ENCODE results near the gene DNAJC2. TPM values are rescaled to one million over a fixed set of nuclear protein-coding genes. Genes with fewer than 3 reads are reported as not detected.
"Not testable (repeated sequence)": the region's sequence is repeated elsewhere in the genome, so short reads cannot be mapped to it uniquely, and the experiment has no call there.

DNAJC2 gene
- total and polyA plus RNA-seq, 12 donors, result 5.5 to 58.0 (median 20.9) TPM

- intact Hi-C loops (cut with DNase I), result loop anchor here in 1 of 2 donors (10.0 kb wide), 1 partner anchor 108 kb away; no protein-coding TSS in a partner anchor
- Histone ChIP-seq H3K27ac (peak within 1 kb of the TSS; percentile 67 to 95 (median 90)), H3K9me3 (replicated peaks in 1 of 3) (no peaks in the 10 kb centered on the region), H3K4me1 (replicated peaks in 1 of 2) (peaks cover 12 to 21% of the 10 kb centered on the region in 2 donors), H3K4me3 (peak within 1 kb of the TSS; percentile 49 to 88 (median 70)), H3K36me3 (replicated peaks in 1 of 2) (peaks cover 0 to 28% of the 10 kb centered on the region in 2 donors), H3K27me3 (no peaks in the 10 kb centered on the region)
- TF ChIP-seq POLR2A (IDR thresholded peaks at IDR 0.05) (peak; percentile 27 to 73), CTCF (IDR thresholded peaks at IDR 0.05) (peak; percentile 90 to 98 (median 96))
- peak; percentile 94 to 99 (median 97) for DNase-seq
- 1 to 6% (median 2%) methylated on average over 21 to 52 of the region's 52 CpGs for WGBS, 4 donors
Measured at GRCh38 chr7:103296901-103297836, 47.4 kb downstream of the DNAJC2 start, which contains the start of gene PMPCB. Gene PMPCB (plus strand): TSS chr7:103297435. CDS start chr7:103297460, 25 bp downstream.

- WGBS, 4 donors, result 96 to 97% (median 96%) methylated on average over 1 of the region's 1 CpG
- intact Hi-C loops (cut with DNase I), result loop anchor here in 1 of 2 donors (10.0 kb wide), 1 partner anchor 111 kb away; no protein-coding TSS in a partner anchor
- Histone ChIP-seq H3K27ac (no peak overlapping the region), H3K9me3 (replicated peaks in 1 of 3) (no peaks in the 10 kb centered on the region), H3K4me3 (no peak overlapping the region), H3K4me1 (replicated peaks in 1 of 2) (peaks cover 7 to 11% of the 10 kb centered on the region in 2 donors), H3K36me3 (replicated peaks in 1 of 2) (no peaks in the 10 kb centered on the region), H3K27me3 (no peaks in the 10 kb centered on the region)
- no peak for DNase-seq
- TF ChIP-seq POLR2A (IDR thresholded peaks at IDR 0.05), result no peak
- TF ChIP-seq CTCF (IDR thresholded peaks at IDR 0.05), result no peak
Measured at GRCh38 chr7:103293526-103293925, 51.0 kb downstream of the DNAJC2 start.

- intact Hi-C loops (cut with DNase I), result loop anchor here in 1 of 2 donors (10.0 kb wide), 1 partner anchor 113 kb away; no protein-coding TSS in a partner anchor
- WGBS, 4 donors, result 70 to 77% (median 74%) methylated on average over 3 of the region's 3 CpGs
- H3K4me3 ChIP-seq, result no peak overlapping the region
- no peak overlapping the region for H3K27ac ChIP-seq
- H3K27me3 ChIP-seq, result no peaks in the 10 kb centered on the region
- peaks cover 0 to 4% of the 10 kb centered on the region in 2 donors for H3K4me1 ChIP-seq (replicated peaks in 1 of 2)
- H3K9me3 ChIP-seq (replicated peaks in 1 of 3), result no peaks in the 10 kb centered on the region
- H3K36me3 ChIP-seq (replicated peaks in 1 of 2), result no peaks in the 10 kb centered on the region
- no peak for DNase-seq
- no peak for TF ChIP-seq CTCF (IDR thresholded peaks at IDR 0.05)
- TF ChIP-seq POLR2A (IDR thresholded peaks at IDR 0.05), result no peak
Measured at GRCh38 chr7:103292122-103292521, 52.4 kb downstream of the DNAJC2 start.

DNA sequence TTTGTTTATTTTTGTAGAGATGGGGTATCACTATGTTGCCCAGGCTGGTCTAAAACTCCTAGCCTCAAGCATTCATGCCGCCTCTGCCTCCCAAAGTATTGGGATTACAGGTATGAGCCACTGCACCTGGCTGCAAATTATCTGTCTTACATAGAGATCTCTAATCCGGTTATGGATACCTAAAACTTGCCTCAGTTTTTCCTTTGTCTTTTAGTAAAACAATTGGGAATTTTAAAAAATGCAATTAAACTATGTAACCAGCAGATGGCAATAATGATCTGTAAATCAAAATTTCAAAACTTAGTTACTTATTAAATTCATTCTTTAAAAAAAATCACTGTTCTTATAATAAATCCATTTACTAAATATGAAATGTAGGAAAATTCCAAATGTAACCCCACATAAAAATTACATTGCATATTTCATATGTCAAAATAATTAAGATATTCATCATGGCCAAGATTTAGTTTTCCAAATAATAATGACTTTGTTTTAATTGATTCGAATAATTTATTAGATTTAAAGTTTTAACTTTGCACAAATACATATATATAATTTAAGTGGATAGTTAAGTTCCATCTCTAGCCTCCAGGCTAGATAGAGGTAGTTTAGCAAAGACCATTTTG lies 61.7 kb downstream of the DNAJC2 start:
- H3K4me3 ChIP-seq; H3K36me3 ChIP-seq (replicated peaks in 1 of 2); H3K9me3 ChIP-seq (replicated peaks in 1 of 3); intact Hi-C loops (cut with DNase I); H3K4me1 ChIP-seq (replicated peaks in 1 of 2); DNase-seq; H3K27me3 ChIP-seq; H3K27ac ChIP-seq: not testable (repeated sequence)
- TF ChIP-seq CTCF (IDR thresholded peaks at IDR 0.05), result peak in 1 of 6 experiments; percentile 28
- 40 to 47% (median 42%) methylated on average over 3 of the region's 3 CpGs for WGBS, 4 donors

All from adrenal gland (tissue), 12 donors.